AG04450 (cell line): ENCODE results near the gene PCIF1. TPM values are rescaled to one million over a fixed set of nuclear protein-coding genes. Genes with fewer than 3 reads are reported as not detected.
"Not testable (repeated sequence)": the region's sequence is repeated elsewhere in the genome, so short reads cannot be mapped to it uniquely, and the experiment has no call there.

Source experiments
- CTCF ChIA-PET: fragments of 300-600, 350-600 bp; formaldehyde crosslinking; extraction: SDS; loops from one replicate; lab custom pipeline; 2022; ENCODE audit warnings: antibody characterized with exemption, inconsistent platforms; lab: Charles Lee
- POLR2A ChIA-PET: fragments of 350-600 bp; formaldehyde crosslinking; extraction: SDS; loops from one replicate; lab custom pipeline; 2021; ENCODE audit warnings: antibody characterized with exemption, inconsistent platforms; lab: Yijun Ruan, JAX
- DNase-seq: peaks from one replicate; pipeline ENCODE4 v3.0.0-alpha.2; 2011; ENCODE audit warnings: low read depth, low spot score
- H3K27ac ChIP-seq: one replicate; pipeline ENCODE4 v1.5.1; 2012; ENCODE audit warnings: low read depth, low read length, control low read depth
- H3K27me3 ChIP-seq: one replicate; pipeline ENCODE4 v1.6.0; 2012; ENCODE audit warnings: low read length; ENCODE audit not compliant: control insufficient read depth, insufficient read depth
- H3K4me3 ChIP-seq: 2 replicates; pipeline ENCODE4 v1.5.1; 2011; ENCODE audit warnings: mild to moderate bottlenecking, low read depth, low read length, control low read depth
- H3K9me3 ChIP-seq: 2 replicates; pipeline ENCODE4 v1.5.1; 2012; ENCODE audit warnings: low read length; ENCODE audit not compliant: control insufficient read depth, insufficient read depth
- CTCF ChIP-seq: IDR thresholded peaks from 2 replicates; pipeline ENCODE4 v1.5.1; 2011; ENCODE audit warnings: low read depth, low read length, control low read depth, inconsistent platforms
- polyA plus RNA-seq: library from polyadenylated mRNA; depleted of rRNA; stranded (reverse); fragments of >200 nt; gene quantifications from 2 replicates; pipeline ENCODE4 v1.2.3, GENCODE V29; 2011

The PCIF1 gene
- polyA plus RNA-seq, 1 experiment, result 11.5 TPM

- H3K4me3 ChIP-seq, result no peak overlapping the region
- POLR2A ChIA-PET, result no interaction called here
- no peaks in the 10 kb centered on the region for H3K9me3 ChIP-seq
- no peak for DNase-seq
- H3K27ac ChIP-seq, result no peak overlapping the region
- CTCF ChIA-PET, result interaction anchor here (2.7 to 4.1 kb wide), 2 partner anchors 16 to 28 kb away, joined by 15 read pairs; no protein-coding TSS in a partner anchor
- no peak for TF ChIP-seq CTCF
- peaks cover 12% of the 10 kb centered on the region for H3K27me3 ChIP-seq
Measured at GRCh38 chr20:45985573-45985972, 51.1 kb downstream of the PCIF1 start.

DNA sequence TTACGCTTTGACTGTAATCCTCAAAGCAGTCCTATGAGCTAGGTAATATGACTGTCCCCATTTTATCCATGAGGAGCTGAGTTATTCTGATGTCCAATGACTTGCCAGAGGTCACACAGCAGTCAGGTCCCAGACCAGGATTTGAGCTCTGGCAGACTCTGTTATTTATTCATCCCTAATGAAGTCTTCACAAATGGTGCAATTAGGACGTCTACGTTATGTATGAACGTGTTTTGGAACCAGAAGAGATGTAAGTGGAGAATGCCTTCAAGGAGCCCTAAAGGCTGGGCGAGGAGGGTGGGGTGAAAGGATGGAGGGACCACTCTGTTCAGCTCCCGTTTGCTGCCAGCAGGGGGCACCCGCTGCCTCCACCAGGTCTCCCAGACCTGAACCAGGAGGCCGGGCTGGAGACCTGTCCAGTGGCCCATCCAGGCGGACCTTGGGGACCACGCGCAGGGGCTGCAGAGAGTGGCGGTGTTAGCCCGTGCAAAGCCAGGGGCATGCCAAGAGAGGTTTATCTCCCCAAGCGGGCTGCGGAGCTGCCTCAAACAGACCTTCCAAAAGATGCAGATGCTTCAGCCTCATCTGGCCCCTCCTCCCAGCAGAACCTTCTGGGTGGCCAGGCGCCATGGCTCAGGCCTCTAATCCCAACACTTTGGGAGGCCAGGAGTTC lies 52.8 kb downstream of the PCIF1 start:
- no peak for DNase-seq
- CTCF ChIA-PET, result interaction anchor here (0.6 to 4.1 kb wide), 19 partner anchors 9 to 705 kb away, joined by 3 to 26 read pairs (median 4); no protein-coding TSS in a partner anchor

DNA sequence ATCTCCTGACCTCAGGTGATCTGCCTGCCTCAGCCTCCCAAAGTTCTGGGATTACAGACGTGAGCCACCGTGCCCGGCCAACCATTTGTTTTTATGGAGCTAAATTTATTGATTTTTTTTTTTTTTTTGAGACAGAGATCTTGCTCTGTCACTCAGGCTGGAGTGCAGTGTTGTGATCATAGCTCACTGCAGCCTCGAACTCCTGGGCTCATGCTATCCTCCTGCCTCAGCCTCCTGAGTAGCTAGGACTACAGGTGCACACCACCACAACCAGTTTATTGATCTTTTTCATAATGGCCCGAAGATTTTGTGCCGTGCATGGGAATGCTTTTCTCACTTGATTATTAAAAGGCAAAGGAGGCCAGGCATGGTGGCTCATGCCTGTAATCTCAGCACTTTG lies 54.3 kb downstream of the PCIF1 start:
- DNase-seq, POLR2A ChIA-PET: not testable (repeated sequence)

More for the DNA sequence above, 52.8 kb downstream of the PCIF1 start:
- POLR2A ChIA-PET, result no interaction called here
- peaks cover 14% of the 10 kb centered on the region for H3K27me3 ChIP-seq
- TF ChIP-seq CTCF, result peak; percentile 80
- H3K4me3 ChIP-seq, result no peak overlapping the region
- no peak overlapping the region for H3K27ac ChIP-seq
- H3K9me3 ChIP-seq, result no peaks in the 10 kb centered on the region

GRCh38 chr20:45991616-45992015 lies 57.1 kb downstream of the PCIF1 start:
- H3K27ac ChIP-seq, result no peak overlapping the region
- no peak for TF ChIP-seq CTCF
- no peak overlapping the region for H3K4me3 ChIP-seq
- DNase-seq, result no peak
- CTCF ChIA-PET, result no interaction called here
- no peaks in the 10 kb centered on the region for H3K9me3 ChIP-seq
- POLR2A ChIA-PET, result no interaction called here
- H3K27me3 ChIP-seq, result peaks cover 3% of the 10 kb centered on the region

More for the DNA sequence above, 54.3 kb downstream of the PCIF1 start:
- not testable (repeated sequence) for H3K4me3 ChIP-seq, H3K27me3 ChIP-seq, H3K9me3 ChIP-seq, H3K27ac ChIP-seq
- CTCF ChIA-PET, result interaction anchor here (0.5 to 4.1 kb wide), 5 partner anchors 14 to 347 kb away, joined by 3 to 26 read pairs (median 5); no protein-coding TSS in a partner anchor

DNA sequence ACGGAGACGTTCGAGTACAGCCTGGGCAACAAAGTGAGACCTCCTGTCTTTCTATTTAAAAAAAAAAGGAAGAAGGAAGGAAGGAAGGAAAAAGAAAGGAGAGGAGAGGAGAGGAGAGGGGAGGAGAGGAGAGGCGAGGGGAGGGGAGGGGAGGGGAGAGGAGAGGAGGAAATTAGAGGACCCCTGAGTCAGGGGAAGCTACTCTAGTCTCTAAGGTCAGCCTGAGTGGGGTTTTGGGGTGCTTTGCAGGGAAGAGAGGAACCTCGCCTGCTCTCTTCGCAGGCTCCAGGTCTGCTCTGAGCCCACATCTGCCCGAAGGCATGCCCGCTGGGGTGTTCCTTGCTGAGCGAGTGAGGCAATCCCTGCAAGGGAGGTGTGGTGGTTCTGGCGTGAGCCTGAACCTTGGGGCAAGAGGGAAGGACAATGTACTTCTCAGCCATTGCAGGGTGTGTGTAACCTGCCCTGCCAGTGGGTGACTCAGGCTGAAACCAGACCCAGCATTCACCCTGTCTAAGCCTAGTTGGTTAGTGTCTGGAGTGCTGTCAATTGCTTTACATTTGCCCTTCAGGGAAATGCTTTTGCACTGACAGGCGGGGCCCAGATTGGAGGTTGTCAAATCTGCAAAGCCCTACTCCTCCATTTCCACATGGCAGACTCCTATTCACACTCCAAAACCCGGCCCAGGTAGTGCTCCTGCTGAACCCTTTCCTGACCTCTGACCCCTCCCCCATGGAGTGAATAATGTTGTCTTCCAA lies 58.9 kb downstream of the PCIF1 start:
- no peak for DNase-seq
- Histone ChIP-seq H3K27ac (no peak overlapping the region), H3K4me3 (no peak overlapping the region), H3K9me3 (no peaks in the 10 kb centered on the region), H3K27me3 (peaks cover 8% of the 10 kb centered on the region)
- POLR2A ChIA-PET, result no interaction called here
- TF ChIP-seq CTCF, result no peak
- CTCF ChIA-PET, result no interaction called here
